K562 (cell line): ENCODE measurements around the gene GCNT2. TPM values are rescaled to one million over a fixed set of nuclear protein-coding genes. Genes with fewer than 3 reads are reported as not detected.

Experiments used
- ATAC-seq: fragments of 200-7000 bp; cut with Tn5 transposase; 3 replicates; pipeline ENCODE4 v1.9.1; 2020; ENCODE audit warnings: moderate library complexity
- BruUV-seq: library from RNA; stranded (reverse); fragments of 400-500 nt; replicated peaks from 2 replicates; lab custom pipeline; 2021; lab: Mats Ljungman, UMichigan
- CTCF ChIA-PET: fragments of 300-600 bp; formaldehyde crosslinking; extraction: SDS; loops from one replicate; lab custom pipeline; 2021; ENCODE audit warnings: low intra/inter-chr PET ratio; lab: Yijun Ruan, JAX
- POLR2A ChIA-PET: fragments of 300-600, 350-650 bp; sonication (Branson Sonifier 250); formaldehyde crosslinking; extraction: SDS; loops from one replicate; lab custom pipeline; 2021; ENCODE audit warnings: antibody characterized with exemption, inconsistent platforms; lab: Yijun Ruan, JAX
- DNase-seq, 4 experiments: peaks; one replicate each; pipeline versions ENCODE4 v3.0.0 to v3.0.0-alpha.2; 2011 to 2018; ENCODE audit warnings: low spot score in 3 of 4, mixed read lengths in 3 of 4; ENCODE audit errors: extremely low read depth in 1 of 4
- FAIRE-seq: peaks from 2 replicates; lab custom pipeline; 2011; peaks lifted over from hg19 to GRCh38; lab: Jason Lieb, UNC
- H2AFZ ChIP-seq: 2 replicates; pipeline ENCODE4 v1.6.0; 2011; ENCODE audit warnings: low read depth, low read length, control low read depth, inconsistent platforms
- H3K27ac ChIP-seq: fragments of 200-600 bp; 3 replicates; pipeline ENCODE4 v1.8.0; 2011; ENCODE audit warnings: low read depth, mild to moderate bottlenecking, control low read depth, inconsistent platforms, low read length, moderate library complexity, mixed read lengths; ENCODE audit errors: extremely low read depth
- H3K27me3 ChIP-seq, 2 experiments: fragments of 300-600 bp in 1 of 2; 2 replicates in 1 of 2; 3 replicates in 1 of 2; pipeline versions ENCODE4 v1.6.0 to v1.8.0; 2011; ENCODE audit warnings: inconsistent platforms in 2 of 2, low read length in 2 of 2, mild to moderate bottlenecking in 1 of 2, mixed read lengths in 1 of 2, moderate library complexity in 1 of 2; ENCODE audit not compliant: control insufficient read depth in 2 of 2, insufficient read depth in 2 of 2
- H3K36me3 ChIP-seq: fragments of 300-600 bp; 3 replicates; pipeline ENCODE4 v1.8.0; 2011; ENCODE audit warnings: mild to moderate bottlenecking, low read length, inconsistent platforms; ENCODE audit not compliant: control insufficient read depth, insufficient read depth
- H3K4me1 ChIP-seq, 2 experiments: fragments of 200-600 bp in 1 of 2; replicated peaks in 1 of 2; 2 replicates in 1 of 2; 3 replicates in 1 of 2; pipeline versions ENCODE4 v1.5.1 to v1.8.0; 2011; ENCODE audit warnings: inconsistent platforms in 2 of 2, low read length in 2 of 2, mild to moderate bottlenecking in 1 of 2, mixed read lengths in 1 of 2, moderate library complexity in 1 of 2; ENCODE audit not compliant: control insufficient read depth in 2 of 2, insufficient read depth in 2 of 2
- H3K4me2 ChIP-seq: 2 replicates; pipeline ENCODE4 v1.6.1; 2011; ENCODE audit warnings: low read length, control low read depth, inconsistent platforms, mixed read lengths; ENCODE audit not compliant: insufficient read depth
- H3K4me3 ChIP-seq: fragments of 200-600 bp; sonication (generic), shearing (Covaris generic); 2 replicates; pipeline ENCODE4 v1.5.1; 2016; ENCODE audit warnings: control low read depth, inconsistent platforms
- H3K79me2 ChIP-seq: fragments of 200-600 bp; 3 replicates; pipeline ENCODE4 v1.8.0; 2011; ENCODE audit warnings: low read length, inconsistent platforms; ENCODE audit not compliant: control insufficient read depth, insufficient read depth
- H3K9ac ChIP-seq, 2 experiments: 2 replicates each; pipeline versions ENCODE4 v1.6.0 to v1.6.1; 2011; ENCODE audit warnings: low read depth in 2 of 2, low read length in 2 of 2, control low read depth in 1 of 2, inconsistent platforms in 1 of 2, mild to moderate bottlenecking in 1 of 2, mixed read lengths in 1 of 2; ENCODE audit not compliant: insufficient read depth in 1 of 2
- H3K9me1 ChIP-seq: one replicate; pipeline ENCODE4 v1.6.0; 2011; ENCODE audit warnings: inconsistent platforms, mild to moderate bottlenecking, low read length, moderate library complexity; ENCODE audit not compliant: control insufficient read depth, insufficient read depth
- H3K9me3 ChIP-seq: replicated peaks from 2 replicates; pipeline ENCODE4 v1.5.1; 2011; ENCODE audit warnings: low read depth, low read length, inconsistent platforms; ENCODE audit not compliant: control insufficient read depth, insufficient read depth
- H4K20me1 ChIP-seq: replicated peaks from 2 replicates; pipeline ENCODE4 v1.6.1; 2011; ENCODE audit warnings: low read length, inconsistent platforms, mixed read lengths; ENCODE audit not compliant: control insufficient read depth, insufficient read depth
- FOXJ2 ChIP-seq: fragments of 200-800 bp; sonication (Bioruptor generic); IDR thresholded peaks from 2 replicates; pipeline ENCODE4 v1.6.1; 2016; ENCODE audit warnings: missing genetic modification characterization, missing compliant biosample characterization
- PPARD ChIP-seq: fragments of 250-450 bp; sonication (Bioruptor Pico); IDR thresholded peaks from 2 replicates; pipeline ENCODE4 v1.8.0; 2022; ENCODE audit warnings: inconsistent platforms, mild to moderate bottlenecking, moderate library complexity
- PTRF ChIP-seq: fragments of 450-650 bp; IDR thresholded peaks from 2 replicates; pipeline ENCODE4 v1.6.1; 2016; ENCODE audit warnings: mild to moderate bottlenecking, missing genetic modification characterization, missing compliant biosample characterization
- PURB ChIP-seq: sonication (generic); formaldehyde crosslinking; IDR thresholded peaks from 2 replicates; pipeline ENCODE4 v1.9.0; 2021; ENCODE audit warnings: low read depth, mild to moderate bottlenecking, missing genetic modification reagents
- RNF2 ChIP-seq: sonication (generic); IDR thresholded peaks from 2 replicates; pipeline ENCODE4 v1.6.1; 2016
- SMARCC2 ChIP-seq: fragments of 450-650 bp; IDR thresholded peaks from 2 replicates; pipeline ENCODE4 v1.6.1; 2017; ENCODE audit warnings: antibody characterized with exemption, moderate library complexity, mild to moderate bottlenecking, low read depth
- TAF1 ChIP-seq: IDR thresholded peaks from 2 replicates; pipeline ENCODE4 v1.6.1; 2011; ENCODE audit warnings: mild to moderate bottlenecking, low read length, moderate library complexity; ENCODE audit not compliant: insufficient read depth, control insufficient read depth, severe bottlenecking; ENCODE audit errors: extremely low read depth
- ZC3H8 ChIP-seq: fragments of 450-650 bp; IDR thresholded peaks from 2 replicates; pipeline ENCODE4 v1.6.1; 2017
- ZNF121 ChIP-seq: sonication (generic); formaldehyde crosslinking; conservative IDR thresholded peaks from 2 replicates; pipeline ENCODE4 v1.8.0; 2022; ENCODE audit warnings: missing genetic modification reagents
- ZNF511 ChIP-seq: sonication (generic); formaldehyde crosslinking; IDR thresholded peaks from 2 replicates; pipeline ENCODE4 v1.8.0; 2022; ENCODE audit warnings: mild to moderate bottlenecking, missing genetic modification reagents
- ZNF75A ChIP-seq: fragments of 450-650 bp; formaldehyde crosslinking; IDR thresholded peaks from 2 replicates; pipeline ENCODE4 v1.4.0; 2020; ENCODE audit warnings: mild to moderate bottlenecking
- WGBS: fragments of 100-300 bp; shearing (Covaris generic); methylation state at CpG from one replicate; pipeline ENCODE4 v1.1.6; 2016; ENCODE audit warnings: low coverage, mixed read lengths; ENCODE audit not compliant: insufficient coverage; ENCODE audit errors: missing lambda C conversion rate; 5-methylcytosine and 5-hydroxymethylcytosine counted together
- in situ Hi-C: fragments of 300-500 bp; cut with MboI; formaldehyde crosslinking; loops from 4 replicates; pipeline ENCODE4 v1.15.0; 2018; ENCODE audit warnings: inconsistent platforms, mixed read lengths
- intact Hi-C: fragments of 100-400 bp; cut with micrococcal nuclease; formaldehyde crosslinking; loops from 2 replicates; pipeline ENCODE4 v1.14.2; 2022
- polyA plus RNA-seq, 8 experiments: library from polyadenylated mRNA; depleted of rRNA in 4 of 8; stranded (reverse) in 5 of 8; unstranded in 3 of 8; fragments of >200 nt; fragmentation: Nextera tagmentation in 2 of 8; fragmentation: Illumina TruSeq in 1 of 8; extraction: Ambion mirVana in 2 of 8; extraction: Trizol in 1 of 8; gene quantifications; 2 replicates each; pipeline versions ENCODE4 v1.2.1 to v1.2.3, GENCODE V29; 2011 to 2014; ENCODE audit warnings: inconsistent platforms in 1 of 8, missing spikeins in 1 of 8
- total RNA-seq, 7 experiments: library from RNA; depleted of rRNA in 6 of 7; stranded (reverse); fragments of >200 nt in 6 of 7; fragmentation: Illumina TruSeq in 2 of 7; extraction: Trizol in 2 of 7; gene quantifications; 2 replicates each; pipeline versions ENCODE4 v1.2.1 to v1.2.3, GENCODE V29; 2011 to 2021; ENCODE audit warnings: low replicate concordance in 1 of 7

GCNT2 gene
- total and polyA plus RNA-seq, 9 of the 15 experiments (the other 6 are each of a cell fraction or from before 2014, with no cell fraction given) = 0.78 to 2.6 (median 1.6) TPM

- Histone ChIP-seq H3K4me2 (no peak overlapping the region), H2AFZ (no peak overlapping the region), H3K36me3 (no peaks in the 10 kb centered on the region), H3K9me3 (no peaks in the 10 kb centered on the region), H3K4me1 (no peaks in the 10 kb centered on the region)
- 25% methylated on average over 6 of the region's 6 CpGs for WGBS
- no peak for DNase-seq
- no peak for ATAC-seq
- no TSS peak for BruUV-seq
- intact Hi-C loops = no loop called here
- TF ChIP-seq FOXJ2 (tag) = no peak
- TF ChIP-seq ZNF75A (CRISPR knock-in tag) = no peak
- no peak for TF ChIP-seq PPARD
- TF ChIP-seq ZC3H8 = no peak
- TF ChIP-seq SMARCC2 = no peak
- no peak for TF ChIP-seq TAF1
- no peak for TF ChIP-seq ZNF511 (CRISPR knock-in tag)
- no peak for TF ChIP-seq PURB (CRISPR knock-in tag)
- no peak for TF ChIP-seq ZNF121 (CRISPR knock-in tag)
- no peak for TF ChIP-seq RNF2
- no peak for TF ChIP-seq PTRF (tag)
- TF ChIP-seq, all 486 proteins: peak for 0
- no peaks in the 10 kb centered on the region for H3K79me2 ChIP-seq
- H3K27me3 ChIP-seq = peaks cover 4 to 8% of the 10 kb centered on the region in 2 experiments; a peak in 3 of 5 replicates
- no peaks in the 10 kb centered on the region for H3K9me1 ChIP-seq
- H3K9ac ChIP-seq = no peak overlapping the region
- H3K4me3 ChIP-seq = no peak overlapping the region
- ChIA-PET POLR2A (interaction anchor here (0.9 kb wide), 1 partner anchor 18 kb away, joined by 3 read pairs; no protein-coding TSS in a partner anchor), CTCF (no interaction called here)
- H4K20me1 ChIP-seq = no peaks in the 10 kb centered on the region
- in situ Hi-C loops = no loop called here
- H3K27ac ChIP-seq = no peak overlapping the region
- no peak for FAIRE-seq
Observed at GRCh38 chr6:10603219-10603618, 82.1 kb downstream of the GCNT2 start.
